HCEC 1CT (cell line): ENCODE measurements around the gene MCAM.

Source experiments
- DNase-seq: peaks from one replicate; pipeline ENCODE4 v3.0.0-alpha.2; 2017

Gene MCAM

DNA sequence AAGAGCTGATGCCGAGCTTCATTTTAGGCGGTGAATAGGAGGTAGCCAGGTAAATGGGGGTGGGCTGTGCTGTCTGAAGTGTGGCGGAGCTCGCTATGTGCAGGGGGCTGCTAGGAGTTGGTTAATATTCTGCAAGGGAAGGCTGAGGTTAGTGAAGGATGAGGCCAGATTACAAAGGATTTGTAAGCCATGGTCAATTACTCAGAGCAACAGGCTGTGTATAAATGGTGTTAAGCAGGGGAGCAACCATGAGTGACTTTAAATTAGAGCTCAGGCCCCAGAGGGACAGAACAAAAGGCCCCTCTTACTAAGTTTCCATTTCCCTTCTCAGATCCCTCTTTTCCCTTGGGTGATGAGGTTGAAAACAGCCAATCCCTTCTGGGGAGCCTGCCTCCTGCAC lies 7.3 kb upstream of the MCAM start:
- no peak for DNase-seq

DNA sequence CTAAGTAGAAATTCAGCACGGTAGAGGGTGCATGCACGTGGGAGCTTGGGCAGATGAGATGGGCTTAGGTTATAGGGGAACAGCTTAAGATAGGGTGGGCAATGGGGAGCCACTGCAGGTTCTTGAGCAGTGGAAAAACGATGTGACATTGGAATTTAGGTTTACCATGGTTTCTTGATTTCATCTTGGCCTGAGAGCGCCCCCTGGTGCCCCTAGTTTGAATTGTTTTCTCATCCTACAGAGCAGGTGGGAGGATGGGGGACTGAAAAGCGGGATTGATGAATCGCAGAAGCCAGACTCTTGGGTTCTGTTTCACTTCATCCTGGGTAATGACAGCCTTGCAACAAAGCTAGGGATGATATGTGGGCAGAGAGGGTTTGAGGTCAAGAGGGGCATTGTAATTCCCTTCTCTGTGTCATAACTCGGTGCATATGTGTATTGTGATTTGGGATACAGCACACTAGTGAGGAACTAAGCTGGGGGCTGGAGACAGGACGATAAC lies 6.7 kb upstream of the MCAM start:
- DNase-seq, result peak; percentile 42

DNA sequence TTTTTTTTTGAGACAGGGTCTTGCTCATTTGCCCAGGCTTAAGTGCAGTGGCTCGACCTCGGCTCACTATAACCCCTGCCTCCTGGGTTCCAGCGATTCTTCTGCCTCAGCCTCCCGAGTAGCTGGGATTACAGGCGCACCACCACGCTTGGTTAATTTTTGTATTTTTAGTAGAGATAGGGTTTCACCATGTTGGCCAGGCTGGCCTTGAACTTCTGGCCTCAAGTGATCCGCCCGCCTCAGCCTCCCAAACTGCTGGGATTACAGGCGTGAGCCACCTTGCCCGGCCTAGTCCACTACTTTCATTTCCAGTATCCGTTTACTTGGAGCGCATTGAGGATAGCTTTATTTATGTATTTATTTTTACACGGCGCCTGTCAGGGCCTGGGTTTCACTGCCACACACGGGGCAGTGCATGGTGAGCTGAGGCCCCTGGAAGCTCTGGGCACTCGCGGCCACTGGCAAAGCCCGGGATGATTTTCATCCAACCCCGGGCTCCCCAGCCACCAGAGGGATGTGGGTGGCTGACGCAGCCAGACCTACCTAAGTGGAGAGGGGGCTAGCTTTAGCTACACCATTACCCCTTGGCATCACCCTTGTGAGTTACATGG lies 6.1 kb upstream of the MCAM start:
- DNase-seq, result no peak

DNA sequence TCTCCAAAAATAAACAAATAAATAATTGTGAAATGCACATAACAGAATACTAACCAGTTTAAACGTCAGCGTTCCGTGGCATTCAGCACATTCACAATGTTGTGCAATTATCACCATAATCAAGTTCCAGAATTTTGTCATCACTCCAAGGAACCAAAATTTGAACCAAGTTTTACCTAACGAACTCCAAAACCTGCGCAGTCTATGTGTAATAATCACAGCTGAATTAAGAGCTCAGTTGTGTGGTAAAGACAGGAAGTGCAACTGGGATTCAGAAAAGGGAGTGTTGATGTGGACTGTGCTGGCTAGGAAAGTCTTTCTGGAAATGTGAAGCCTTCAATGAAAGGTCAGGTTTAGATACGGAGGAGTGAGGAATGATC lies 5.4 kb upstream of the MCAM start:
- DNase-seq, result no peak

DNA sequence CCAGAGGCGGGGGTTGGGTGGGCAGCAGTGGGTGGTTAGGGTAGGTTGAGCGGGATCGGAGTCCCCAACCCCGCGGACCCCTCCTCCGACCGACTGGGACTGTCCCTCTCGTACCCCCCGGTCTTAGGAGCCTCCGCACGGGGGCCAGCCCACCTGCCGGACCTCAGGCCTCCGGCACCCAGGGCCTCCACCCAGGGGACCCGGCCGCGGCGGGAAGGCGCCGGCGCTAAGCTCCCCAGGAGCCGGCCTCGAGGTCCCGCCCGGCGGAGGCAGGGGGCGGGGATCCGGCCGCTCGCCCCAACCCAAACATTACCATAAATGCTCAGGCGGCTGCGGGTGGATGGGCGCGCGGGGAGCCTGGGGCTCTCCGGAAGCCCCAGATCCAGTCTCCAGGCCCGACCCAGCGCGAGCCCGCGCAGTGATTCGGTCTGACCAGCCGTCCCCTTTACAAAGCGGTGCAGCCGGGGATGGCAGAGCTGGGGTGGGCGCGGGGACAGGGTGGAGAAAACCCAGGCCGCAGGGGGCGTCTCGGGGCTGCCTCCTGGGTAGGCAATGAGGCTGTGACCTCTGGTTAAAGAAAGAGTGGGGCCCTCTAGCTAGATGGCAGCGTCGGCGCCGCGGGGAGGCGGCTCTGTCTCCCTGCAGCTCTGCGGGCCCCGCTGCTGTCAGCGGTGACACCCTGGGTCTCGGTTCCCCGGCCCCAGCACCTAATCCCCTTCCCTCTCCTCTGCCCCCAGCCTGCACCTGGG lies 4.0 kb upstream of the MCAM start:
- peak; percentile 70 for DNase-seq

DNA sequence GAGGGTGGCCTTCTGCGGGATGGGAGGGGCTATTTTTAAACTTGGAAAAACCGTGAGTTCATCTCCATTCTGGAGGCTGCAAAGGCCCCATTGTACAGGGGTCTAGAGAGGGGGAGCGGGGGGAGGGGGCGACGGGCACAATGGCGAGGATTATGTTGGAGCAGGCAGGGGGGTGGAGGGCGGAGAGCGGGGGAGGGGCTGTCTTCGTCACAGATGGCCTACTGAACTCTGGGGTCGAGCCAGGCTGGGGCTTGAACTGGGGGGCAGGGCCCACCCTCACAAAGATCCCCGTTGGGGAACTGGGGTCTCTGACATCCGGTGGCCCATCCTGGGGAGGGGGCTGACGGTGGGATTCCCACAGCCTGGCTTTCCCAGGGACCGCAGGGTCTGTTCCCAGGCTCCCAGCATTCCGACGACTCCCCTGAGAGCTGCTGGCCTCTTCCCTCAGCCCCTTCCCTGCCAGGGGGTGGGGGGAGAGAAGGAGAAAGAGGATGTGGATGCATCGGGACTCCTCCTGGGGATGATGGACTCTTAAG lies 3.4 kb upstream of the MCAM start:
- DNase-seq, result no peak

DNA sequence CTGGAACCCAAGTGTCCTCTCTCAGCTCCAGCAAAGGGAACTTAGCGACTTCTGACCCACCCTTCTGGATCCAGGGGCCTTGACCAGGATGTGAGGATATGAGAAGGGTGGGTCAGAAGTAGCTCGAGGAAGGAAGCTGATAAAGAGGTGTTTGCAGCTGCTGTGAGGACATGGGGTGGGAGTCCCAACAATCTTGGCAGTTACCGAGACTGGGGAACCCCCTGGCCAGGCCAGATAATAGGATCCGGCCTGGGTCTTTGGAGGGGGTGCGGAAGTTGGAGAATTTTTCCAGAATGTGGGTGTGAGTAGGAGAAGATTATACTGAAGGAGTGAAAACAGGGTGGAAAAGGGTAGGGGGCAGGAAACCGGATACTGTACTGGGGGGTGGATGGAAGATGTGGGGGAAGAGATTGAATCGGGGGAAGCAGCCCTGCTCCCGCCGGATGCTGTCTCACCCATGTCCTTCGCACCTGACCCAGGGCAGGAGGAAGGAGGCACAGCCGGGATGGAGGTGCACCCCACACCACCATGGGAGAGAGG lies 2.8 kb upstream of the MCAM start:
- no peak for DNase-seq

DNA sequence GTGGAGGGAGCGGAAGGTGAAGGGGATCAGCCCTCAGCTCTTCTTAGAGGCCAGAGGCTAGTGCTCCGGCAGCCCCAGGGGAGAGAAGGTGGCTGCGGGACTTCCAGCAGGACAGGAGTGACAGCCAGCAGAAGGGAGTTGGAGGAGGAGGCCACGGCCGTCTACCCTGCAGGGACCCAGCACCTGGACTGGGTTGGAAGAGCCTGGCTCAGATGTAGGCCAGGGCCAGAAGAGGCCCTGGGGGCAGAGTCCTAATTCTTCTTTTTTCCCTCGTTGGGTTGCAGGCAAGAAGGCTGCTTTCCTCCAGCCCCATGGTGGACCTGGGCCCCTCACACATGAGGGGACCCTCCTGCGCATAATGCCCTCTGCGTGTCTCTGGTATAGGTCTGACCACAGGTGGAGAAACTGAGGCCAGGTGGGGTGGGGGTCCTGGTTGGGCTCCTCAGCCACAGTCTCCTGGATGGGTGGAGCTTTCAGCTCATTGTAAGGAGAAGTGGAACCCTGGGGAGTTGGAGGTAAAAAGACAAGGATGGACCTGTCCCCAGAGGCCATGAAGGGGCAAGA lies 2.3 kb upstream of the MCAM start:
- no peak for DNase-seq

DNA sequence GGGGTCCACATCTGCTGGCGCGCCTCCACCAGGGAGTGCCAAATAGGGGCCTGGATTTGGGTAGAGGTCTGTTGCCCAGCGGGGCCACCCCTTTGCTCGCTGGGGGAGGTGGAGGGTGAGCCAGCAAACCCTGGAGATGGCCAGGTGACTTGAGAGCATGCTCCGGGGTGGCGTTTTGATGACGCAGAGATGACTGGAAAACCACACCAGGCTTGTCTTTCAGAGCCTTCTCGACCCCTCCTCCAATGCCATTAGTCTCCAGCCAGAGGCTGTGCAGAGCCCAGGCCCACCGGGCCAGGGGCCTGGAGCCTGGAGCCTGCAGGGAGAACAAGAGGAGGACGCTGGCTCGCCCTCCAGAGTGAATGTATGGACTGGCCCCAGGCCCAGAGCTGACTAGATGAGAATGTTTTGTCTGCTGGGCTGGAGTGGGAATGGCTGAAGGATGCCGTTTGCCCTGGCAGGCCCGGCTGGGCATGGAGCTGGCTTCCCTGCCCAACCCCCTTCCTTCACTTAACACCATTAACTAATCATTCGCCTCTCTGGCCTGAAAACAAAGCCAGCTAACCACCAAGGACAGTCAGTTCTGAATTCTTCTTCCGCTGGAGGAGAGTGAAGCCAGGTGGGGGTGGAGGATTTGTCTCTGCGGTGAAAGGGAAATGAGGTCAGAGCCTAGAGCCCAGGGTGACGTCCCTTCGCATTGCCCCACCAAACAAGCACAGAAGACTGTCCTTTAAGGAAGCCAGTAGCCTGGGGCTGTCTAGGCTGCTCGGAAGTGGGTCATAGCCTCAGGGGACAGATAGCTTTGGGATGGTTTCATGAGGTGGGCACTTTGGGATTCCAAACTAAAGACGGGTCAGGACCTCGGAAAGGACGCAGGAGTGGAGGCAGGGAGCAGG lies 1.6 kb upstream of the MCAM start:
- DNase-seq, result no peak

DNA sequence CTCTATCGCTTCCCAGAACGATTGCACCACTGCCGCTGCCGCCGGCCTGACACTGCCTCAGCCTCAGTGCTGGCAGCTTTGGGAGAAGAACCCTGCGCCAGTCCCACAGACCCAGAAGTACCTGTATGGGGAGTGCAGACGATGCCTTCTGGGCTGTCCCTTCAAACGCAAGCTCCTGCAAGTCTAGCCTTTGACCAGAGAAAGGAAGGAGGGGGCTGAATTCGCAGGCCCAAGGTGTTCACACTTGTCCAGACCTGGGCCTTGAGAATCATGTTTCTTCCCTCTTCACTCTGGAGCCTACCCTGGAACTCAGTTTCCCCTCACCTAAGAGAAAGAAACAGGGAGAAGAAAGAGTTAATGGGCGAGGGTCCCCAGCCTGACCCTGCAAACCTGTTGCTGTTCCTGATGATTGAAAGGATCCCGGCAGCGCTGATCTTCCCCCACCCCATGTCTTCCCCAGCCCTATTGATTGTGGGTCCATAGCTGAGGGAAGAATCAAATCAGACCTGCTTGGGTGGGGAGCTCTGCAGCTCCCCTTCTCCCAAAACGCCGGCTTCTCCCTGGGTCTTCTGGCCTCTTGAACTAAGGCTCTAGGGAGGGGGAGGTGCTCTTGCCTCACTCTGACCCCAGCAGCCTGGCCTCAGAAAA lies 786 bp upstream of the MCAM start:
- no peak for DNase-seq

DNA sequence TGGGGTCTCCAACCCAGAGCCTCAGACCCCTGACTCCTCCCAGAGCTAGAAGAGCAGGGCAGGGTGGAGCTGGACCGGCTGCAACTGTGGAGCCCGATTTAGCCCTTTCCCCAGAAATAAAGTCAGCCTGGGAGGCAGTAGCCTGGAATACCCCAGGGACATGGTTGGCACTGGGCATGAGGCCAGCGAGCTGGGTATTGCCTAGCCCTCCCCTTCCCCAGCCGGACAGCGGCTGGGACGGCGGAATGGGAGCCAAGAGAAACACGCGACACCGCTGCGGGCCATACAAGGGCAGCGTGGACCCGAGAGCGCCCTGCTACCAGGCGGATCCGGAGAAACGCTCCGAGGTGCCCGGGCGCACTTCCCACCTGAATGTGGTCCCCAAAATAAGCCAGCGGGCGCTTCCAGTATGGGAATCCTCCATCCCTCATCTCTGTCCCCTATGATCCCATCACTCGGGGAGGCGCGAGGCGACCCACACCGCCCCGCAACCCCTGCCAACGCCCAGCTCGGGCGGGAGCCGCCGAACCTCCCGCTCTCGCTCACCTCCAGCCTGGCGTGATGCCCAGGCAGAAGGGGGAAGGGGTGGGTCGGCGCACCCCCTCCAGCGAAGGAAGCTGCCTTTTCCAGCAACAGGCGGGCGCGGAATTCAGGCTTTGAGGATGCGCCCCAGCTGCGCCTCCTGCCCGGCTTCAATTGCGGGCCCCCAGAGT lies 758 bp downstream of the MCAM start:
- no peak for DNase-seq

DNA sequence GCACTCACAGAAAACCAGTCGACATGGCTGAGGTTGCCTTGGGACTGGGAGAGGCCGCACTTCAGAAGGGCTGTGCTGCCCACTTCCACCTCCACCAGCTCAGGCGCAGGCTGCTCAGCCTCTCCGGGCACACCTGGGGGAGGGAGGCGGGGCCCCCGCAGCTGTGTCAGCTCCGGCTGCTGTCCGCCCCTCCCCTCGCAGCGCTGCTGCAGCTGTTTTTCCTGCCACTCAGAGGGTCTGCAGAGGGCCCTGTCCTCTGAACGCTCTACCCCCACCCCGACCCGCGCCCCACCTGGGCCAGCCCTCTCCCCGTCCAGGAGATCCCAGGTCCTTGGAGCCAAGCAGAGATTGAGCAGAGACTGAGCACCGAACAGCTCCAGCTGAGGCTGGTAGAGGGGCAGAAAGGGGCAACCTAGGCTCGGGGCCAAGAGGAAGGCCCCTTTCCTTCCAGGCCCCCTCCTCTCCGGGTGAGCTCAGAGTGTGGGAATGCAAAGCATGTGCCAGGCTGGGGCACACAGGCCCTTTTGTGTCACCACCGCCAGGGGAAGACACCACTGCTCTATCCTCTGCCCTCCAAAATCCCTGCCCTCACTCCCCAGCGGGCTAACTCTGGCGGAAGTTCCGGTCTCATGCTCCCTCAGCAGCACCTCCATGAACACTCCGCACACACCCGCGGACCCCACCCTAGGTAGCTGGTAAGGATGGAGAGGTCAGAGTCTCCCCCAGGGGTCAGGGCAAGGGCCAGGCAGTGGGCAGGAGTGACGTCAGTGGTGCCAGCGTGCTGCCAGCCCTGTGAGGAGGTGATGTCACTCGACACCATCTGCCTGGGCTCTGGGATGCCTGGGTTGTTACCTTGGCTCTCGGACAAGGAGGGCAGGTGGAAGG lies 1.6 kb downstream of the MCAM start:
- DNase-seq, result no peak

DNA sequence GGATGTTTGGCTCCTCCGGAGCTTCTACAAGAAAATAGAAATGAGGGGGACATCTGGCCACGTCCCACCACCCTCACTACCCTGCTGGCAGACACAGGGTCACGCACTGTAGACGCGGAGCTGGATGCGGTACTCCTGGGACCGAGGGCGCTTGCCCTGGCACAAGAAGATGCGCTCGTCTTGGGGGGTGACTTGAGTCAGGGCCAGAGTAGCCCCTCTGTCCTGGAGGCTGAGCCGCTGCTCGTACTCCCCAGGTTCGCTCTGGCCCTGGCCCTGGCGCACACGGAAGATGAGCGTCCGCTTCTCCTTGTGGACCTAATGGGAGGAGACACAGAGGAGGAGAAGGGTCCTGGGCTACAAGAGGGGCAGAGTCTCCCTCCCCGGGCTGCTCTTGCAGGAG lies 2.2 kb downstream of the MCAM start:
- no peak for DNase-seq

DNA sequence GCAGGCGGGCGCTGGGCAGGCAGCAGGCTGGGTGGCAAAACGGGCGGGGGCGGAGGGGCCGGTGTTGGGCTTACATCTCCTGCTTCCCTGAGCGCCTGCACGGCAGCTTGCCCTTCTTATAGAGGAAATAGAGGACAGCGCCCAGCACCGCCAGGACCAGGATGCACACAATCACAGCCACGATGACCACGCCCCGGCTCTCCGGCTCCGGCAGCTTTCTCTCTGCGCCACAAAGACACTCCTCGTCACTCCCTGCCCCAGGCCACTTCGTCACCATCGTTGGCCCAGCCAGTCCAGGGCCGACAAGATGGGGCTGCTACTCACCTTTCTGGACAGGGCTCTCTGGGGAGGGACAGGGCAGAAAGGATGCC lies 6.3 kb downstream of the MCAM start:
- no peak for DNase-seq

DNA sequence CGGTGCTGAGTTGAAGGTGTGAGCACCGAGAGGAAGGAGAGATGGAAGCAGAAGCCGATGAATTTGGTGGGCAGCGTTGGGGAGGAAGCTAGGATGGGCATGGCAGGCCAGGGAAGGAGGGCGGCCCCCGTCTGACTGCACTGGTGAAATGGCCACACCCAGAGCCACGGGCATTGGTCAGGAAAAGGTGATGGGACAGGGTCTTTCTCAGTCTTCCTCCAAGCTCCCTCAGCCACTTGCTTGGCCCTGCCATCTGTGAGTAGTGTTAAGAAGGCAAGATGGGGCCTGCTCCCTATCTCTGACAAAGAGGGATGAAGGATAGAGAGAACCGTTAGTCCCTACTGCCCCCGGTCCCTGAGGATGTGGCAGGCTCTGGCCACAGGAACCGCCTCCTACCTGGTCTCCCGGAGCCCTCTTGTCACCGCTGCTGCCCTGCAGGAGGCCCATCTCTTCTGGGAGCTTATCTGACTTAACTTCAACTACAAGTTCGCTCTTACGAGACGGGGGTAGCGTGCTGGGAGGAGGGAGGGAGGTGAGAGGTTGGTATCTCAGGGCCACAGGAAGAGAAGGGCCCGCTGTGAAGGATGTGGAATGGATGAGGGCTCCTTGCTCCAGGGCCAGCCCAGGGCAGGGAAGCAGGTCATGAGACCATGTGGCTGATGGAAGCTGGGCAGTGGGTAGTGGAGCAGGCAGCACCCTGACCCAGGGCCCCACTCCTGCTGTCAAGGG lies 6.8 kb downstream of the MCAM start:
- DNase-seq, result no peak

DNA sequence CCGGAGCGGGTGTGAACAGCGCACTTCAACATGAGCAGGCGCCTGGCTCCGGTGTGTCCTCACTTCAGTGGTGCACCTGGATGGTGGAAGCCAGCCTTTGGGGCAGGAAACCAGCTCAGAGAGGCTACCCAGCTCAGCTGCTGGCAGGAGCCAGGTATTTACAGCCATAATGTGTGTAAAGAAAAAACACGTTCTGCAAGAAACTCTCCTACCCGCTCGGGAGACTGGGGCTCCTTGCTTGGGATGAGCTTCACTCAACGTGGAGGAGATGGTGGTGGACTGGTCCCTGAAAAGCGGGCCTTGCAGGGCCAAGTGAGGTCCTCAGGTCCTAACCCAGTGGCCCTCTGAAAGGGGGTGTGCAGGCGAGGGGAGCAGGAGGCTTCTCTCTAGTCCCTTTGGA lies 7.5 kb downstream of the MCAM start:
- no peak for DNase-seq

DNA sequence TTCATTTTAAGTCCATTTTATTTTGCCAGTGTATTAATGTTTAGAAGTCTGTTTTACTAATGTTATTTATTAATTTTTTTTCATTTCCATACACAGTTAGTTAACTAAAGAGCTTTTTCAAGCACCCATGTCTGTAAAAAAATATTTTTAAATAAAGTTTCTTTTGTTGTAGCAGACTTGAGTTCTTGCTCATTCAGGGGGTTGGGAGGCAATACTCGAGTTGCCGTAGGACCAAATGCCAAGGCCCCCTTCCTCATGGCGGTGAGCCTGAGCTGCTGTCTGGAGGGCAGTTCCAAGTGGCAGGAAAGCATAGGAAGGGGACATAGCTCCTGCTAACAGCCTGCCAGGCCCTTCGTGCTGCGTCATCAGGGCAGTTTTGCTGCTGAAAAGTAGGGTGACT lies 9.0 kb downstream of the MCAM start:
- DNase-seq, result no peak

DNA sequence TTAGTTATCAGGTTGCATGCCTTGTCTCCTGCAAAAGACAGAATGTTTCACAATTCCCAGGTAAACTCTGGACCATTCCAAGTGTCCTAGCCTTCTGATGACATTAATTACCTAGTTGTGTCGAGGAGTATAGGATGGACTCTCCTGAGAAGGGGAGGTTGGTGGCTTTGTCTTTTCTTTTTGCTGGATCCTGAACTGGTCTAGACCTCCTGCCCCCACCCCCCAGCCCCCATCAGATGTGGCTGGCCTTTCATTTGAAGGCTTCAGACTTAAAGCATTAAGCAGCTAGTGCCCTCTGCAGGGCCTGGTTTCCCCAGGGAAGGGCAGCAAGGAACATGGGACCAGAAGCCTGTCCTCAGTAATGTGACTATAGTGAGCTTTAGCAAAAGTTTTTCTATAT lies 9.7 kb downstream of the MCAM start:
- DNase-seq, result no peak

DNA sequence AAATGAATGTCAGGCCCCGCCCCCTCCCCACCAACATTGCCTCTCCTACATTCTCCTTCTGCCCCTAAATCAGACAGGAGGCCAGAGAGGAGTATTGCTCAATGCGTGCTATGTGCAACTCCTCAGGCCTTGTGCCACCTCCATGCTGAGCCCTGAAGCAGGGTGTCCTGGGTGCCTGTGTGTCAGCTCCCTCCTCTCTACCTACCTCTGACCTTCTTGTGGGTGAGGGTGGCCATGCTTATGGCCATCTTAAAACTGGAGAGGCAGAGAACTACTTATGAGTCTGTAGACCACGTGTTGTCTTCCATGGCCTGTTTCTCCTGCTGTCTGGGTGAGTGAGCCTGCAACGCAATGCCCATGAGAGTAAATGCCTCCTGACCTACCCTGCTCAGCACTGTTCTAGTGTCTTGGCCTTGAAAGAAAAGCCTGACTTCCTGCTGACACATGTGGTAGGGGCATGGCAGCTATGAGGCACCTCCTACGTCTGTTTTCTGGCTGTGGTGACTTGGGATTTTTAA lies 10.5 kb downstream of the MCAM start:
- DNase-seq, result no peak
